GM19240 (cell line): Measurements from ENCODE around the gene PSENEN.
A peak's percentile ranks its signal among the peaks of the same experiment; 100 is the strongest.
"Not testable (repeated sequence)": the region's sequence is repeated elsewhere in the genome, so short reads cannot be mapped to it uniquely, and the experiment has no call there.

Source experiments
- DNase-seq: peaks from one replicate; pipeline ENCODE4 v3.0.0; 2011; ENCODE audit warnings: low spot score; ENCODE audit not compliant: insufficient read length

Gene PSENEN

DNA sequence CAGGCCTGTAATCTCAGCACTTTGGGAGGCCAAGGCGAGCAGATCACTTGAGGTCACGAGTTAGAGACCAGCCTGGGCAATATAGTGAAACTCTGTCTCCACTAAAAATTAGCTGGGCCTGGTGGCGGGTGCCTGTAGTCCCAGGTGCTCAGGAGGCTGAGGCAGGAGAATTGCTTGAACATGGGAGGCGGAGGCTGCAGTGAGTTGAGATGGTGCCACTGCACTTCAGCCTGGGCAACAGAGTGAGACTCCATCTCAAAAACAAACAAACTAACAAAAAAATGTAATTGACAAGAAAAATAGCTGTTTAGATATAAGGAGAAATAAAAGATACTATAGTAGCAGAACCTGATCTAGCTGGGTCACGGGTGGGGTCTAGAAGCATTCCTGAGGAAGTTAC is 26.9 kb downstream of the PSENEN start:
- not testable (repeated sequence) for DNase-seq

DNA sequence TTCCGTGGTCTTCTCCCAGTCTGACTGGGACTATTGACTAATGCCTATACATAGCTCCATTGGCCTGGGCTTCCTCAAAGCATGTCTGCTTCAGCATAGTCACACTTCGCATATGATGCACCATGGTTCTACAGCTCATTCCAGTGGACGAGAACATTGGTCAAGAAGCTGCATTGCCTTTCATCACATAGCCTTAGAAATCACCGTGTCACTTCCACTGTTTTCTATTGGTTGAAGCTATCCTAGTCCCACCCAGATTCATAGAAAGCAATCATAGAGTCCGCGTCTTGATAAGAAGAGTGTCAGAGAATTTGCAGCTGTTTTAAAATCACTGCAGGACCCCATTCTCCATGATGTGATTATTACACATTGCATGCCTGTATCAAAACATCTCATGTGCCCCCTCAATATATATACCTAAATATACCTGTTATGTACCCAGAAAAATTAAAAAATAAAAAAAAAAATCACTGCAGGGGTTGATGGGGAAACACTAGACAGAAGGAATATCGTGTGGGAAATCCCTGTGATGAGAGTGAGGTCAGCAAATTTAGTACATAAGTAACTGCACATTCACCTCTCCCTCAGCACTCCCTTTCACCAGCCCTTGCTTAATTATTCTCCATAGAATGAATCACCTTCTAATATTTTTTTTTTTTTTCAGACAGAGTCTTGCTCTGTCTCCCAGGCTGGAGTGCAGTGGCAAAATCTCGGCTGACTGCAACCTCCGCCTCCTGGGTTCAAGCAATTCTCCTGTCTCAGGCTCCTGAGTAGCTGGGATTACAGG is 27.8 kb downstream of the PSENEN start:
- DNase-seq = no peak

DNA sequence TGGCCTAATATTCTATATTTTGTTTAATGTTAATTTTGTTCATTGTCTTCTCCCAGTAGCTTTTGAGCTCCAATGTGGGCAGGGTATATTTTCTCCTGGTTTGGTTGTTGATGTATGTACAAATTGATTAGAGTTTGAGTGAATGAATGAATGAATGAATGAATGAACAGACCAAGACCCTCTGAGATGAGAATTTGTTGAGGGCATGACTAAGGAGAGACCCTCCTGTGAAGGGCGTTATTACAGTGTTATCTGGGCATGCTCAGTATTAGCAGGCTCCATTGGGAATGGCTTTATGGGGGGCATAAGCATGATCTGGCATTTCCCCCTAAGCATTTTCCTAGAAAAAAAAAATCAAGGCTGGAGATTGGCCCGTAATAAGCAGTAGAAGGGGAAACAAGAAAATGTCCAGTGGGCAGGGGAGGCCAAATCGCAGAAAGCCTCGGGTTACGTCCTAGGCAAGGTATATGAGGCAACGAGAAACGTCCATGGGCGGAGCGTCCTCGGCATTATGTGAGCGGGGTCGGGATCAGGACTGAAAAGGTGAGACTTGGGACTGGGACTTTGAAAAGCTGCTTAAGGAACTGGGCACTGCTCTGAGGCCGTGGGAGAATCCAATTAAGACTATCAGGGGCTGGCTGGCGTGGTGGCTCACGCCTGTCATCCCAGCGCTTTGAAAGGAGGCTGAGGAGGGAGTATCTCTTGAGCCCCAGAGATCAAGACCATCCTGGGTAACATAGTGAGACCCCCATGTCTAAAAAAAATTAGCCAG is 29.0 kb downstream of the PSENEN start:
- no peak for DNase-seq

GRCh38 chr19:35775046-35775297 is 29.5 kb downstream of the PSENEN start:
- no peak for DNase-seq

GRCh38 chr19:35775298-35776101 is 30.0 kb downstream of the PSENEN start, which contains the start of gene ARHGAP33:
ARHGAP33 (plus strand) TSS chr19:35775564; CDS start chr19:35775659, 95 bp downstream.
- peak; percentile 97 for DNase-seq

DNA sequence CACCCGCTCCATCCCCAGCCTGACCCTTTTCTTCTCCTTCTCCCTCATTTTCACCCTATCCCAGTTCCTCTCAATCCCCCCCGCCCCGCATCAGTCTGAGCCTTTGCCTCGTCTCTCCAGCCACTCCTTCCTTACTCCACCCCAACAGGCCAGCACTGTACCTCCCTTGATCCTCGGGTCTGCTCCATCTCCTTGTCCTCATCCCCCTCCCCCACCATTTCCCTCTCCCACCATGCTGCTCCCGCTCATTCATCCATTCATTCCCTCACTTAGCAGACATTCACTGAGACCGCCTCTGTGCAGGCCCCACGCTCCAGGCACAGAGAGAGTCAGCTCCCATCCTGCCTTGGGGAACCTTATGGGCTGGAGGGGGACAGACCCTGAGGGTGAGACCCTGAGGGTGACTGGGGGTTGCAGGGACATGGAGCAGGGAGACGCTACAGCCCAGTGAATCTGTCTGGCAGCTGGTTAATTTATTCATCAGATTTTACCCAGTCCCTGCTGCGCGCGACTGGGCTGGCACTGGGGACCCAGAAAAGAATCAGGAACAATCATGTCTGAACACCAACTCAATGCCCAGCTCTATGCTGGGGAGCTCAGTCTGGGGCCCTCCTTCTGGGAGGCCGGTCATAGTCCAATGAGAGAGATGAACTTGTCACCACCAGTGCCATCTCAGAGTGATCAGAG is 30.8 kb downstream of the PSENEN start:
- no peak for DNase-seq

GRCh38 chr19:35777086-35777841 is 31.8 kb downstream of the PSENEN start:
- DNase-seq = no peak

DNA sequence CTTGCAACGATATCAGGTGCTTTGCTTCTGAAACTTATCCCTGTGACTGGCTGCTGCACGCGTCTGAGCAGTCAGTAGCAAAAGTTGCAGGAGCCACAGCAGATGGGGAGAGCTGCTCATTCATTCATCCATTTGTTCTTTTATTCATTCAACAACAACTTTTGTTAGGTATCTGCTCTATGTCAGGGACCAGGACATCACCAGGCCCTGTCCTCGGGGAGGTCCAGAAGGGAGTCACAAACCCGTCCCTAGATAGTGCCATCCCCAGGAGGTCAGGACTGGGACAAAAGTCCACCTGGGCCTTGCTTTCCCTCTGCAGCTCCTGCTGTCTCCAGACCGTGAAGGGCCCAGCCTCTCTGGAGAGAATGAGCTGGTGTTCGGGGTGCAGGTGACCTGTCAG is 32.5 kb downstream of the PSENEN start:
- no peak for DNase-seq

GRCh38 chr19:35779033-35779432 is 33.6 kb downstream of the PSENEN start:
- DNase-seq = no peak

- no peak for DNase-seq
Measured at GRCh38 chr19:35780058-35780457, 34.6 kb downstream of the PSENEN start.

GRCh38 chr19:35780717-35781116 is 35.3 kb downstream of the PSENEN start:
- no peak for DNase-seq

DNA sequence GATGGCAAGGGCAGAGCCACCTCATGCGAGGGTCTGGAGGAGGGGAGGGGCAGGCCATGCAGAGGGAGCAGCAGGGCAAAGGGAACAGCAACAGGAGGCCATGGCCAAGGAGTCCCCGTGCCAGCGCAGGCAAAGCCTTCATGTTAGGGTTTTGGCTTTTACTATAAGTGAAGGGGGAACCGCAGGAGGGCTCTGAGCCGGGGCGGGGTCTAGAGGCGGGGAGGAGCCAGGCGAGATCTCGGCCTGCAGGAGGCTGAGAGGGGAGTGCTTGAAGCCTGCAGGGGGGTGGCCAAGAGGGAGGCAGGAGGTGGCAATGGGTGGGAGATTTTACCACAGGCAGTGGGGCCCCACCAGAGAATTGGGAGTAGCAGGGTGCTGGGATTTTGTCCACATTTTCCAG is 36.2 kb downstream of the PSENEN start:
- no peak for DNase-seq

DNA sequence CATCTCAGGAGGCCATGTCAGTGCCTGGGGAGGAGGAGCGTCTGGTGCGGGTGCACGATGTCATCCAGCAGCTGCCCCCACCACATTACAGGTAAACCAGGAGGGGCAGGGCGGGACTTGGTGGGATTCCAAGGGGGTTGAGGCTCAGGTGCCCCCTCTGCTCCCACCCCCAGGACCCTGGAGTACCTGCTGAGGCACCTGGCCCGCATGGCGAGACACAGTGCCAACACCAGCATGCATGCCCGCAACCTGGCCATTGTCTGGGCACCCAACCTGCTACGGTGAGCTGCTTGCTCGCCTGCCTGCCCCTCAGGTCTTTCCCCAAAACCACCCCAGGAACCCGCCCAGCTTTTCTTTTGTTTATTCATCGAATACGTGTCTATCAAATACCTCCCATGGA is 37.1 kb downstream of the PSENEN start:
- DNase-seq = no peak

GRCh38 chr19:35783469-35784434 is 38.3 kb downstream of the PSENEN start:
- DNase-seq = no peak

- DNase-seq = no peak
Measured at GRCh38 chr19:35784503-35785338, 39.3 kb downstream of the PSENEN start.

- DNase-seq = no peak
Measured at GRCh38 chr19:35785339-35785627, 39.8 kb downstream of the PSENEN start.

DNA sequence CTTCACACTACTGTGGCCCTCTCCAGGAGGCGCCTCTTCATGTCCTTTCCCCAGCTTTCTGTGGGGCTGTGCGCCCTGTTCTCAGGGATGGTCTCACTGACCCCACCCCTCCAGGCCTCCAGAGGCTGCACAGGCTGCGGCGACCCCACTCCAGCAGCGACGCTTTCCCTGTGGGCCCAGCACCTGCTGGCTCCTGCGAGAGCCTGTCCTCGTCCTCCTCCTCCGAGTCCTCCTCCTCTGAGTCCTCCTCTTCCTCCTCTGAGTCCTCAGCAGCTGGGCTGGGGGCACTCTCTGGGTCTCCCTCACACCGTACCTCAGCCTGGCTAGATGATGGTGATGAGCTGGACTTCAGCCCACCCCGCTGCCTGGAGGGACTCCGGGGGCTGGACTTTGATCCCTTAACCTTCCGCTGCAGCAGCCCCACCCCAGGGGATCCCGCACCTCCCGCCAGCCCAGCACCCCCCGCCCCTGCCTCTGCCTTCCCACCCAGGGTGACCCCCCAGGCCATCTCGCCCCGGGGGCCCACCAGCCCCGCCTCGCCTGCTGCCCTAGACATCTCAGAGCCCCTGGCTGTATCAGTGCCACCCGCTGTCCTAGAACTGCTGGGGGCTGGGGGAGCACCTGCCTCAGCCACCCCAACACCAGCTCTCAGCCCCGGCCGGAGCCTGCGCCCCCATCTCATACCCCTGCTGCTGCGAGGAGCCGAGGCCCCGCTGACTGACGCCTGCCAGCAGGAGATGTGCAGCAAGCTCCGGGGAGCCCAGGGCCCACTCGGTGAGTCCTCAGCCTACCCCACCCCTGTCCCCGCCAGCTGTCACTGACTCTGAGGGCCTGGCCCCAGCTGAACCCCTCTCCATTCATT is 41.1 kb downstream of the PSENEN start:
- DNase-seq = no peak

DNA sequence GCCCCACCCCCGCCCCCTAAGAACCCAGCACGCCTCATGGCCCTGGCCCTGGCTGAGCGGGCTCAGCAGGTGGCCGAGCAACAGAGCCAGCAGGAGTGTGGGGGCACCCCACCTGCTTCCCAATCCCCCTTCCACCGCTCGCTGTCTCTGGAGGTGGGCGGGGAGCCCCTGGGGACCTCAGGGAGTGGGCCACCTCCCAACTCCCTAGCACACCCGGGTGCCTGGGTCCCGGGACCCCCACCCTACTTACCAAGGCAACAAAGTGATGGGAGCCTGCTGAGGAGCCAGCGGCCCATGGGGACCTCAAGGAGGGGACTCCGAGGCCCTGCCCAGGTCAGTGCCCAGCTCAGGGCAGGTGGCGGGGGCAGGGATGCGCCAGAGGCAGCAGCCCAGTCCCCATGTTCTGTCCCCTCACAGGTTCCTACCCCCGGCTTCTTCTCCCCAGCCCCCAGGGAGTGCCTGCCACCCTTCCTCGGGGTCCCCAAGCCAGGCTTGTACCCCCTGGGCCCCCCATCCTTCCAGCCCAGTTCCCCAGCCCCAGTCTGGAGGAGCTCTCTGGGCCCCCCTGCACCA is 41.9 kb downstream of the PSENEN start:
- DNase-seq = no peak
